SIG-M5 (cell line): ENCODE data around the gene CTNND1.

Source experiments
- DNase-seq: peaks from one replicate; lab custom pipeline; 2025; lab: John Stamatoyannopoulos, UW

CTNND1 gene

DNA sequence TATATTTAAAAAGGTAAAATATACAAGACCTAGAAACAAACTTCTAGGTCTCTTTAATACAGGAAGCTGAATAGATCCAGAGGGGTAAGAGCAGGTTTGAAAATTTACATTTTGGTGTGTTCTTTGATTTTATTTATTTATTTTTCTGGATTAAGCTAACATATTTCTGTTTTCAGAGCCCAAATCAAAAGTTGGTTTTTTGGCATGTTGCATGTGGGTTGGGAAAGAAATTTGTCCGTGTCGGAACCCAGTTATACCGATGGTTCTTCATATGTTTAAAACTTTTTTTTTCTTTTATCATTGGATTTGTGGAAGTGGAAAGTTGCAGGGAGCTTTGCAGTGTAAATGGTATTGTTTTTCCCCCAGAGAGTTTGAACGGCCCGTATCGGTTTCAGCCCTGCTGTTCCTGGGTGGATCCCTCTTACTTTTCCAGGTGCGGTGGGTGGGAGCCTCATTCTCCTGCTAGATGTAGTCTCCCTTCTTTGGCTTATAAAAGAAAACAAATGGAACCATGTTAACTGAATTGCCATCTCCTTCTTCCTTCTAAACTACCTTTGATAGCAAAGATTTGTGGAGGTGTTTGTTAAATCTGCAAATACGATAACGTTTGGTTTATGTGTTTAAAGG, 746 bp downstream of the CTNND1 start:
- no peak for DNase-seq

DNA sequence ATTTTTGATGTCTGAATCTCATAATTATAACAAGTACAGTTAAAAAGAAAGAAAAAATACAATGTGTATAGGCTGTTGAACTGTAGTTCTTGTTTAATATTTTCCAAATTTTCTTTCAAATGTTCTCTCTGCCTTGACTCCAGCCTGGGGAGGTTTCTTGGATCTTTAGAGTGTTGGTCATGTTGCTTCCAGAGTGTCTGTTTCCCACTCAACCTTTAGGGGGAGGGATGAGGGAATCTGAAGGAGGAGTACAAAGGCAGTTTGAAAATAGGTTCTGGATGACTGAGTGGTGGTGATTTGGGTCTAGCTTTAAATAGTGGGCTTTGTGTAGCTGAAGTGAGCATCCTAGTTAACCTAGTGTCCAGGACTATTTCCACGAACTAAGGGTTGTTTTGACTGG, 2.0 kb downstream of the CTNND1 start:
- DNase-seq = no peak

DNA sequence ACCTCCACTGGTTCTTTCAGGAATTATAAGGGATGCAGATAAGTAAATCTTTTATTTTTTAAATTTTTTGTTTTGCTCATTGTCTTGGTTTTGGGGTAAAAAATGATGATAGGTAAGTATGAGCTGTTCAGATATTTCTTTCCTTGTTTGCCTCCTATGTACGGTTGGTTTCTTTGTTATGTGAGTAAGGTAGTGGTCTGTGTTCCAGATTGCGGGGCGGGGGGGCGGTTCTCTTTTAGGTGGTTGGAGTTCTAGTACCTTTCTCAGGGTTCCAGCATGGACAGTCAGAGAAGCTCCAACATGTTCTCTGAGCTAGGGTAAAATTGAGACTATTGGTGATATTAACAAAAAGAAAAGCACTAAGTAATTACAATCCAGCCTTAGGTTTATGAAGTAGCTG, 2.4 kb downstream of the CTNND1 start:
- no peak for DNase-seq

DNA sequence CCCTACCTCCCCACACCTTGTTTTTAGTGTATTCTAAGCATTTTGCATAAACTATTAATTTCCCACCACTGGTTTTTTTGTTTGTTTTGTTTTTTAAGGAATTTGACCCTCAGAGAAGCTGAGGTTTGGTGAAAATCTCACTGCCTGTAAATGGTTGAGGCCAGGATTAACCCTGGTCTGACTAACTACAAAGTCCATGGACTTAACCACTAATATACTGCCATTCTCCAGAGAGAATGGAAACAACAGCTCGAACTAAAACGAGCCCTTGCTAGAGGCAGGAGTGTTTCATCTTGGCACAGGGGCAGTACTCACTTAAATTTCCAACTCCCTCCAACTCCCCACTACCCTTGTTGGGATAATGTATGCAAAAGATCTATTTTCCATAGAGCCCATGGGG, 3.0 kb downstream of the CTNND1 start:
- no peak for DNase-seq

DNA sequence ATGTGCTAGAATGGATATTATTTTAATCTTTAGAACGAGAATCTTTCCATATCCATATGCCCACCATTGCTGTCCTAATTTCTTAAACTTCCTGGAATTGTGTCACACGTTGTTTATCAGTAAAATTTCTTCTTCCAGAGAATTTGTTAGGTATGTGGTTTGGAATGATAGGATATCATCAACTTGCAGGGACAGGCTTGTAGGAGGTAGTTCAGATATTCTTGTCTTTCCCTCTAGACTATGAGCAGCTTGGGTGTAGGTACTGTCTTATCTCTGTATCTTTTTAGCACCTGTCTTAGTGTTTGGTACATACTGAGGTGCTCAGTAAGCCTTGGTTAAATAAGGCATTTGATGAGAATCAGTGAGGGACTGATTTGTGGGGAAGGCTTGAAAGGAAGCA, 3.4 kb downstream of the CTNND1 start:
- DNase-seq = no peak

DNA sequence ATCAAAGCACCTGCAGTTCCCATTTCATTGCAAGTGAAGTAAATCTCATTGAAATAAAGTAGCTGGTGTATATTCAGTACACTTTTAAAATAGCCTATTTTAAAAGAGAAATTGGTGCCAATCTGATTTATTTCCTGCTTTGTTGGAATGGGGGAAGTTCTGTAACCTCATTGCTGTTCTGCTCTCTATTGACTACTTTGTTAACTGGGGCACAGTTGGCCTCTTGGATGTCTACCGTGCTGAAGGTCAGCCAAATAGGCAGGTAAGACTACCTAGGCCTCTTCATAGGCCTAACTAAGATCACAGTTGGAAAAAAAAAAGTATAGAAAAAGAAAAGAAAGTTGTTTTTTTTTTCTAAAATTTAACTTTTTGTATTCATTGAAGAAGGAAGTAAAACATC, 9.2 kb downstream of the CTNND1 start:
- DNase-seq = no peak

DNA sequence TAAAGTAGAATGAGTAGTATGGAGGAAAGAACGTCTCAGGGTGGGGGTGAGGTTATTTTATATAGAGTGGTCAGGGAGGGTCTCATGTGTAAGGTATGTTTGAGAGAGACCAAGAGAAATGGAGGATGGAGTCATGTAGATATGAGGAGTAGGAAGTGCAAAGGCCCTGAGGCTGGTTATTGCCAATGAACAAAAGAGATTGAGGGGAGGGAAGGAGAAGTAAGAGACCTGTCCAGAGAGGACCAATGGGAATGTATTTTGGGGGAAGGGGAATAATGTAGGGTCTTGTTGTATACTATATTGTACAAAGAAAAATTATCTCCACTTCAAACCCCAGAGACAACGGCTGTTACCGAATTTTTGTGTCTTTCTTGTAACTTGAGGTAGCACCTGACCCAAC, 9.8 kb downstream of the CTNND1 start:
- no peak for DNase-seq

DNA sequence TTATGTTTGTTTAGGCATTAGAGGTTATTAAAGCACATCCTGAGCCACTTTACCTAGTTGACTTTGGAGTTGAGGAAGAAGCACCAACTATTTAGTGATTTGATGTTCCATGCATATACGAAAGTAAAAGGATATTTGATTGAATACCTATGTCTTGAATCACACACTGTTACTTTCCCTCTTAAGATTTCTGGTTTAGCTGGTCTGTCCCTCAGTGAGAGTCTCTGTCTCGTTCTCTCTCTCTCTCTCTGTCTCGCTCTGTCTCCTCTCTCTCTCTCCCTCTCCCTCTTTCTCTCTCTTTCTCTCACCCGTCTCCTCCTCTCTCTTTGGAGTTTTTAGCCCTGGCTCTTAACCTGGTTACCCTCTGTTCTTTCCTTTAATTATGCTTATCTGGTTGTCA, 11.0 kb downstream of the CTNND1 start:
- no peak for DNase-seq

DNA sequence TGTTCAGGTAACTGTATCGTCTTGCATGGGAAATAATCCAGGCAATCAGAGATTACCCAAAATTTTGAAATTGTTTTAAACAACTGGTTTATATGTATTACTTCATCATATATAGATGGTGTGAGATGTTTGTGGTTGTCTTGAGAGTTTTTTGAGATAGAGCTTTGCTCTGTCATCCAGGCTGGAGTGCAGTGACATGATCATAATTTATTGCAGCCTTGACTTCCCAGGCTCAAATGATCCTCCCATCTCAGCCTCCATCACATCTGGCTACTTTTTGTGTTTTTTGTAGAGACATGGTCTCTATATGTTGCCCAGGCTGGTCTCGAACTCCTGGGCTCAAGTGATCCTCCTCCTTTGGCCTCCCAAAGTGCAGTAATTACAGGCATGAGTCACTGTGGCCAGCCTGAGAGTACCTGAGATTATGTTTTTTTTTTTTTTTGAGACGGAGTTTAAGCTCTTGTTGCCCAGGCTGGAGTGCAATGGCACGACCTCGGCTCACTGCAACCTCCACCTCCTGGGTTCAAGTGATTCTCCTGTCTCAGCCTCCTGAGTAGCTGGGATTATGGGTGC, 11.5 kb downstream of the CTNND1 start:
- no peak for DNase-seq

DNA sequence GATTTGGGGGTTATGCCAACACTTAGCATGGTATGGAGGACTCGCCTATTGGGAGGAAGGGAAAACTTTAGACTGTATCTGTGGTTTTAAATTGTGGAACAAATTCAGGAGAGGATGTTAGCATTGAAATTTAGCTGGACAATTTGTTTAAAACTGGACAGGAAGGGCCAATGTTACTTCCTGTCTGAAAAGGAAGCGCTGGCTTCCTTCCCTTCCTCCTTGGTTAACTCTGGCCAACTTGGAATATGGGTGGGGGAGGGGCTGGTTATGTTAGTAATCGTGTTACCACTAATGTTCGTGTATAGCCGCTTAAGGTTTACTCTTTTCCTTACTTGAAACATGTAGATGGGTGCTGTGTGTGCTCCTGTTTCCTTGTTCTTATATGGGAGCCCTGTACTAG, 13.9 kb downstream of the CTNND1 start:
- DNase-seq = no peak

DNA sequence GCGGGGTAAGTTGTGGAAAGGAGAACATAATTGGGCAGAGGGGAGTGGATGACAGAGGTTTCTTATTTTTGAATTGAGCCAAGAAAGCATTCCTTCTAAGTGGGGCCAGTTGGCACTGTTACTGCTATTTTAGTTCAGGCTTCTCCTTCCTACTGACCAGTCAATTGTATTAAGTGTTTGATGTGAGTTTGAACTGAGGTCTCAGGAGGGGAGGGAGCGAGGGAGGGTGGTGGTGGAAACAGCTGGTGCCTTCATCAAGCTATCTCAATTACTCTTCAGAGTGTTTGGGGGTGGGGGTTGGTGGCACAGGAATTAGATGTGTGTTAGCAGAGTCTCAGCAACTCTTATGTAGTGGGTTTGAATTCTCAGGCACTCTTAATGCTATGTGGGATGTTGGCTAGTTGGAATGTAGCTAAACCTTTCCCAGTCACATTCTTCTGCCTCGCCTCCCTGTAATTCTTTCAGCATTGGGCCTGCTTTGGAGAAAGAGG, 14.5 kb downstream of the CTNND1 start:
- DNase-seq = no peak

DNA sequence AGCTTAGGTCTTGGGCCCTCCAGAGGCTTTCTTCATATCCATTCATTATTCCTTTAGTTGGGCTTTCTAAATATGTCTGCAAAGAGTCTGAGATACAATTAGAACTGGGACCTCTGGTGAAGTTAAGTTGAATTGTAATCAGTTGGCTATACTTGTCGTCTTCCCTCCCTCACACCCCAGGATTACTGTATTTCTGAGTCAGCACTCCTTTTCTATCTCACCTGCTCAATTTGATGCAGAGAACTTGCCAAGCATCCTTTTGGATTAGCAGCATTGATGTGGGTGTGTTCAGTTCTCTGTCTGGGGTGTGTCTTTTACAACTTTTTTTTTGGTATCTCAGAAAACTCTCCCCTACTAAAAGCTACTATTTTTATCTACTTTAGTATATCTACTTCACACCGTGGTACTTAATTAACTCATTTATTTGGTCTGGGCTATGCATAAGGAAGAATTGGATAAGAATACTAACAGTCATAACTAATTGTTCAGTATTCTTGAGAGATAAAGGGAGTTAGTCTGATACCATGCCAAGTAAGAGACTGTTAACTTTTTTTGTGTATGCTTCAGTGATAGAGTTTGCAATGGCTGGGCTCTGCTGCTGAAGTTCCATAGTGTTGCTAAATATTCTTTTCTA, 15.1 kb downstream of the CTNND1 start:
- no peak for DNase-seq

DNA sequence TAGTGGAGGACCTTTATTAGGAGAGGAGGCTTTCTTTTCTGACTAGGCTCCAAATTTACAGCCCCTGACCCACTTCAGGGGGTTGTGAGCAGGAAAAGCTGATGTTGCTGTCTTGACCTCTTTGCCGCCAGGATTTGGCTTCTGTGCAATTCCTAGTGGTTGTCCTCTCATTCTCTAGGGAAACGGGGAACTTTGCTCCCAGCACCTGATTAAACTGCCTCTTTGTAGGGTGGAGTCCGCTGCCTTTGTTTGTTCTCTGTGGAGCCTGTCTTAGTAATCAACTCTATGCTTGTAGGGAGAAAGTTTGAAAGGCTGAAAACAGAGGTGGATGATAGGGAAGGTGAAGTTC, 16.3 kb downstream of the CTNND1 start:
- DNase-seq = no peak

DNA sequence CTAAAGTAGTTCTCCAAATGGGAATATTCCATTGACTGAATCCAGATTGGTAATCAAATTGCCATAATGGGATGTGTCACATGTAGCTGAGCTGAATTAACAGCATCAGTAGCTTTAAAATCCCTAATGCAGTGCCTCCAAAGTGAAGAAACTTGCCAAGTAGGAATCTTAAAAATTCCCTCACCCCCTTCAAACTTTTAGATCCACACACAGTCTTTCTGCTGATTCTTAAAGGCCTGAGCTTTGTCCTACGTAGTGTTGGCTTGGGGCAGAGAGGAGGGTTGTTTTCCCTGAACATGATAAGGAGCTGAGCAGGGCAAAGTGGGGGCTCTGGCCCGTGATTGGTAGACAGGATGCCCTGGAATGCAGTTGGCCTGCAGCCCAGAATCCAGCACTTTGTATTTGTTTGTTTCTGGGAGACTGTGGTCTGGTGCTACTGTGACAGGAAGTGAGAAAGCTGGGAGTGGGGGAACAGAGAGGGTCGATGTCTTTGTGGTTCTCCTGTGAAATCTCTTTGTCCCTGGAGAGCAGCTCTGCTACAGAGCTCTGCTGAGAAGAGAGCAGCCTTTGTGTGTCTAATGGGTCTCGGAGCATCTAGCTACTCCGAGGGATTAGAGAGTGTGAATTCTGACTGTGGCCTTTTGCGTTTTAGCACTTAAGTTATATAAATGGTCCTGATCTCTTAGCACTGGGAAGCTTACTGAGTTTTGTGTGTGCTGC, 16.9 kb downstream of the CTNND1 start:
- no peak for DNase-seq

DNA sequence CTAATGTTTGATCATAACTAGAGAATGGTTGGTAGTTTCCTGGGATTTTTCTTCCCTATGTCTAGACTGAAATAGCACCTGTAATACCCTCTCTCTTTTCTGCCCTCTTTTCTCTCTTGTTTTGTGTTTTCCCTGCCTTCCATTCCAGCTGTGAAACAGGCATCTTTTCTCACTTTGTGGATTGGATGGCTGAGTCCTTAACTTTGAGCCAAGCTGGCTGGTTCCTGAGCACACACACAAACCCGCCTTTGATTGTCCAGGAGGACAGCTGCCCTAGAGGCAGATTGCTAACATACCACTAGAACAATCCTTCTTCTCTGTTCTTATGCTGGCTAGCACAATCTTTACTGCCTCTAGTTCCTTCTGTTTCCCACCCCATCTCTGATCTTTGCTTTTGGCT, 17.7 kb downstream of the CTNND1 start:
- no peak for DNase-seq

DNA sequence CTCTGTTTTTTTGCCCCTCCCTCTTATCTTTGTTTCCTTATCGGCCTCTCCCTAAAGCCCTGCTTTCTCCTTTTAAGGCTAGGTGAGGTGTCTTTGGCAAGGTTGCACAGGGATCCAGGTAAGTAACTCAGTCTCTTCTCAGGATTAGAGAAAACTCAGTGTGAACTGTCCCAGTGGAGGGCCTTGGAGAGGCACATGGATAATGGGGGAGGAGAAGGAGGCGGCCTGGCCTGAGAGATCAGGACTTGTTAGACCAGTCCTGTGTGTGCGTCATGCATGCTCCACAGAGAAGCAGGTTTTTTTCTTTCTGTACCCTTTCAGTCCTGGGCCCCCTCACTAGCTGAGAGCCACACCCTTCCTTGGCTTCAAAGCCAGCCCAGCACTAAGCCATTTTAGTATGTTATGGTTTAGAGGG, 19.9 kb downstream of the CTNND1 start:
- DNase-seq = no peak

DNA sequence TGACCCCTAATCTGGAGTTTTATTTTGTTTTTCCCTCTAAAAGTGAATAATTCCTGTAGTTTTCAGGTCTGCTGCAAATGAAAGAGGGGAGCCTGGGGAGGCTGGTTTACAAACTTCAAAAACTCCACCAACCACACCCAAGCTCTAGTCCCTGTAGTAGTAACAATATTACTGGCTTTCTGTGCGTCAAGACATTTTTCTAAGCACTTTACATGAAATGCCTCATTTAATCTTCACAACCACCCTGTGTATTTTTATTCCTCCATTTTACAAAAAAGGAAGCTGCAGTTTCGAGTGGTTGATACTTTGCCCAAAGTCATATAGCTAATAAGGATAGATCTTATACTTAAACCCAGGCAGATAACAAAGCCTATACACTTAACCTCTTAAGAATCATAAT, 23.5 kb downstream of the CTNND1 start:
- DNase-seq = no peak

DNA sequence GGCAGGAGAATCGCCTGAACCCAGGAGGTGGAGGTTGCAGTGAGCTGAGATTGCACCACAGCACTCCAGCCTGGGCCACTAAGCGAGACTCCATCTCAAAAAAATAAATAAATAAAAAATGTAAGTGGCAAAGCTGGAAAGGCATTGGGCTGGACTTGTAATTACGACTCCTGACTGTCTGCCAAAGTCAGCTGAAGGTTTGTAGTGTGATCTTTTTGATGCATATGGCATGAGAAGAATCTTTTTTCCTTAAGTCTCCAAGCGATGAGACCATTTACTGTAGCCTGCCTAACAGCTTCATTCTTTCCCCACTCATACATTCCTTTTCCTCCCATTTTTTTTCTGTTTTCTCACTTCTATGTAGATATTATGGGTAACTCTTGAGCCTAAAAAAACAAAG, 24.8 kb downstream of the CTNND1 start:
- no peak for DNase-seq

DNA sequence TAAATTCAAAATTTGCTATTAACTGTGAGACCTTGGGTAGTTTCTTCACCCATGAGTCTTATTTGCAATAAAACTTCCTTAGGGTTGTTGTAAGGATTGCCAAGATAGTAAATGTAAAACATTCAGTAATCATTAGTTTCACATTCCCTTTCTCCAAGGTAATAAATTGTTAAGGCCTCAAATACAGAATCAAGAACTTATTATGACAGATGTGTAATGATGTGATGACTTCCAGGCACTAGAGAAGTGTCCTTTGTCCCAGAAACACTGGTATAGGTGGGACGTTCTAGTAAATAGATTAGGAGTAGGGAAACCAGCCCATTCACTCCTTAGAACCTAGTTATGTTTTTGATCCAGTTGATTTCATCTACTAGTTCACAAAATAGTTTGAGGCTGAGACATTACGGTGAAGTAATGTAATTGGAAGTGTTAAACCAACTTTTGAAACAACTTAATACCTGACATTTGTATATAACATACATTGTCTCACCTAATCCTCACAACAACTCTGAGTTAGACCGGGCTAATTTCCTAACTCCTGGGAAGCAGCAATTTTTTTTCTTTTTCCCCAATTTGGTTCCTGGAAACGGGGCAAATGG, 25.5 kb downstream of the CTNND1 start:
- no peak for DNase-seq

DNA sequence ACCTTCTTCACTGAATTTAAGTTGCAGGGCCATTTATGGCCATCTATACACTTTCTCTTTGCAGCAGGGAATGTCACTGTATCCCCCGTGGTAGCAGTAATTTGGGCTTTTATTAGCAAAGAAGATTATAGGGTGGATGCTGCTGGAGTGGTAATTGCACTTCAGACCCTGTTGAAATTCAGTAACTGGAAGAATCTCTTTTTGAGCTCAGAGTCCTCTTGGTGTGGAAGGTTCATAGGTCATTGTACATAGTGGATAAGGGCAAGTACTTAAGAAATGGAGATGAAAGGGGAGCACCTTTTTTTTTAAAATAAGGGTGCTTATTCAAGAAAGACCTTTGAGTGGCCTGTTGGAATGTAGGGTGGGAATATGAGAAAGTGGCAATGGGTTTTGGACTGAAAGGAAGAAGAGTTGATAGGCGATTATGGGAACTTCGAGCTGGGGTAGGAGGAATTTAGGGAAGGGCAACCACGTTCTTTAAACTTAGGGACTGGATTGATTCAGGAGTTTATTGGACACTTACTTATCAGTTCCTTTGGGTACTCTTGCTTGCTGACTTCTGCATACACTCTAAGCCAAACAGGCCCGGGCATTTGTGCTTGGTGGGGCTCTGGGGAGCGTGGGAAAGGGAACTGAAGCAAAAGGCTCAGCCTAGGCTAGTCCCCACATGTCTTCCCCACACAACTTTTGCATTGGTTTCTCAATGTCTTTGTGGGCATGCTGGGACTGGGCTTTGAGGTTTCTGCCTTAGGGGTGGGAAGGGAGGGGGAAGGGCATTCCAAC, 26.5 kb downstream of the CTNND1 start:
- peak; percentile 48 for DNase-seq

DNA sequence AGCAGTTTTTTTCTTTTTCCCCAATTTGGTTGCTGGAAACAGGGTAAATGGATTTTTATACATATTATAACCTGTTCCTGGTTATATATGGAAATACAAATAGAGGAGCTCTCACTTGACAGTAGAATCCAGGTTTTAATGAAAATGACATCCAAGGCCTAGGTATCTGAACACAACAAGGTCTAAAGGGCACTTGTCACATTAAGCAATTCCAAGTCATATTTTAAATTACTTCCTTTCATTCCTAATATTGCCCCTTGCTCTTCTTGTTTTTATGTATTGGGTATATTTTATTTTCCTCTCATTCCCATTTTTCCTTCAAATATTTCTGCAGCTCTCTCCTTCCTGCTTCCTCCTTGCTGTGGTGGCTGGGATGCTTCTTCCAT, 27.1 kb downstream of the CTNND1 start:
- DNase-seq = no peak
